NCI-H146 (cell line): ENCODE results near the gene WDR44.
"Not testable (repeated sequence)": the region's sequence is repeated elsewhere in the genome, so short reads cannot be mapped to it uniquely, and the experiment has no call there.

Experiments
- DNase-seq: peaks from one replicate; lab custom pipeline; 2025; lab: John Stamatoyannopoulos, UW

Gene WDR44

DNA sequence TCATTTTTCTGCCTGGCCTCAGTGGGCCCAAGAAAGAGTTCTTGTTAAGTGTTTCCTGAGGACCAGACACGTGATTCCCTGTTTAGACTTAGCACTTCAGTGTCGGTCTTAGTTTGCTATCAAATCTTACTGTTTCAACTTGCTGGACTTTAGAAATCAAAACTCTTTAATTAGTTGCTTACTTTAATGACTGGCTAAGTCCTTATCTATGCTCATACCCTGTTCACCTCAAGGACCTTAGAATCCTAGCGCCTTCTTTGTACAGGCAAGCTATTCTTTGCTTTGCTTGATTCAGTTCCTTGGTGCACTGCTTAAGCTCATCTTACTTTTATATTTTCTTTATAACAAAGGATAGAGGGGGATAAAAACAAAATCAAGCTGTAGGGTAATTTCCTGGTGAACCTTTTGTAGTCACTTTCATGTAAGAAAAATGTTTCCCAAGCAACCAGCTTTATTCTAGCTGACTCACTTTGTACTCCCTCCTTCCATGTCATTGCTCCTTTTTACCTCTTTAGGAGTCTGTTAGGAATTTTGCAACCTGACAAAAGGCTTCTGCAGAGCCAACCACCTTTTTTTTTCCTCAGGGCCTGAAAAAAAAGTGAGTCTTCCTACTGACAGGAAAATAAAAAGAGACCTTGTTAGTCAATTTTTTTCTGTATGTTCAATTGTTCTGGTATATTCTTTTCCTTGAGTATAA lies 14.7 kb downstream of the WDR44 start:
- DNase-seq: no peak

DNA sequence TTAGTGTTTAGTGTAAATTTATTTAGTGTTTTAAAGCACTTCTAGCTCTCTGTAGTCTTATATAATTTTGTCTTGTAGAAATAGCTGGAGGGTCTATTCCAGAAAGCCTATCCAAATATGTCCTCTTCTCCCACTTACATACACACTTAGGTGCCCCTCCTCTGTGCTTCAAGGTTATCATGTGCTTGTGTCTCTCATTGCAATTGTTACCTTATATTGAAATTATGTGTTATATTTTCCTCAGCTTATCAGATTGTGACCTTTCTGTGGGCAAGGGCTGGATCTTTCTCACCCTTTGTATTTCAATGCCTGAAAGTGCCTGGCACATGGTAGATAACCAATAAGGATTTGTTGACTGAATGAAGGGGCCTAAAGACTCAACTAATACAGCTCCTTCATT lies 18.4 kb downstream of the WDR44 start:
- no peak for DNase-seq

DNA sequence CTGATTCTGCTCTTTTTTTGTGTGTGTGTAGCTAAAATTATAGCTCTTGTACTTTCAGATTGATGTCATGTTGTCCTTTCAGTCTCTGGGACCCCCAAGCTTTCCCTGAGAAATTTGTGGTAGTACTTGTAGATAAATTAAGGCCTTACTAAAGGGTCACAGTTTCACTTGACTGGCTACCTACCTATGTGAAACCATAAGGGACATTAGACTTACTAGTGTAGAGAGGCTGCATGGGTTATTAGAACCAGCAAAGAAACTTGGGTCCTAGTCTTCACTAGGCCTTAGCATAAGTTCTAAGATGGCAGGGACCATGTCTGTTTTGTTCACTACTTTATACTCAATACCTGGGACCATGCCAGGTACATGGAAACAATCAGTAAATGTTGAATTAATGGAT lies 21.4 kb downstream of the WDR44 start:
- DNase-seq: no peak

DNA sequence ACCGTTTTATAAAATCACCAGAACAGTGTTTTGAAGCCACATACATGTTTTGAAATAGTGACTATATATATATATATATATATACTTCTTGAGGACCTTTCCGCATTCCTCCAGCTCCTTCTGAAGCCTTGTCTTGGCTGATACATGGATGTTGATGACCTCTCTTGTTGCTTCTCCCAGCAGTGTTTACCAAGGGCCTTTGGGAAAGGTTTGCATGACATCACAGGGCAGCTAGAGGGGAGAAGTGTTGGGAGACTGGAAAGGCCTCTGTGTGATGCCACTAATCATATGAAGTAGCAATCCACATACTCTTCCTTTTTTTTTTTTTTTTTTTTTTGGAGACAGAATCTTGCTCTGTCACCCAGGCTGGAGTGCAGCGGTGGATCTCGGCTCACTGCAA lies 22.5 kb downstream of the WDR44 start:
- DNase-seq: no peak

DNA sequence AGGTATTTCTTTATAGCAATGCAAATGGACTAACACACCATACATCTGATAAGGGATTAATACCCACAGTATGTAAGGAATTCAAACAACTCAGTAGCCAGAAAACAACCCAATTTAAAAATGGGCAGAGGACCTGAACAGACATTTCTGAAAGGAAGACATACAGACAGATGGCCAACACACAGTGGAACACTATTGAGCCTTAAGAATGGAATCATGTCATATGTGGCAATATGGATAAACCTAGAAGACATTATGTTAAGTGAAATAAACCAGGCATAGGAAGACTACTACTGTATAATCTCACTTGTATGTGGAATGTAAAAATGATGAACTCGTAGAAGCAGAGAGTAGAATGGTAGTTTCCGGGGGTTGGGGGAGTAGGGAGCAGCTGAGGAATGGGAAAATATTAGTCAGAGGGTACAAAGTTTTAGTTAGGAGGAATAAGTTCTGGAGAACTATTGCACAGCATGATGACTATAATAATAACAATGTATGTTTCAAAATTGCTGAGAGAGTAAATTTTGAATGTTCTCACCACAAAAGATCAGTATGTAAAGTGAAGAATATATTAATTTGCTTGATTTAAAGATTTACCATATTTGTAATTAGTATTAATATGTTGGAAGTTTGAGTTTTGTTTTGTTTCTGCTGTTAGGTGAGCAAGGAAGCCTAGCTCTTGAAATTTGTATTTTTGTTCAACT lies 25.2 kb downstream of the WDR44 start:
- no peak for DNase-seq

DNA sequence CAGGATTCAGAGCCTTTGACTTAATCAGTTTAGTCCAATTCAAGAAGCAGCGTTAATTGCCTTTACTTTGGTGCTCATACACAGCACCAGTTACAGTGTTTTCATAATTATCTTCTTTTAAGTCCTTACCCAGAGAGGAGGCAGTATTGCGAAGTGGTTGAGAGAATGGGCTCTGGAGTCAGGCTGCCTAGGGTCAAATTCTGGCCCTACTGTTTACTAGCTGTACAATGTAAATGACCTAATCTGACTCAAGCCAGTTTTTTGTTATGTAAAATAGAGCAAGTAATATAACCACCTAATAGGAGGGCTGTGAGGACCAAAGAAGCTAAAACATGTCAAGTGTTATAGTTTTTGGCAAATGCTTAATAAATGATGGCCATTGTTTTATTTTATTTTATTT lies 27.6 kb downstream of the WDR44 start:
- DNase-seq: peak; percentile 25

DNA sequence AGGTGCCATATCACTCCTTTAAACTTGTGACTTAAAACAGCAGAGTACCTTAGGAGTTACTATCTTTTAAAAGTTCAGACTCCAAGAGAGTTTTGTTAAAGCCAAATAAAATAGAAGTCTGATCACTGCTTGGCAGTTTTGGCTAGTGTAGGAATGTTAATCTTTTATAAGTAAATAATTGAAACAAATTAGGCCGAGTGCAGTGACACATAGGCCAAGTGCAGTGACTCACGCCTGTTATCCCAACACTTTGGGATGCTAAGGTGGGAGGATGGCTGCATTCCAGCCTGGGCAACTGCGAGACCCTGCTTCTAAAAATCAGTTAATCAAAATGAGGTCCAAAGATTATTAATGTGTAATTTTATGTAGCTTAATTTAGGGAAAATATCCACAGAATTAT lies 37.2 kb downstream of the WDR44 start:
- no peak for DNase-seq

DNA sequence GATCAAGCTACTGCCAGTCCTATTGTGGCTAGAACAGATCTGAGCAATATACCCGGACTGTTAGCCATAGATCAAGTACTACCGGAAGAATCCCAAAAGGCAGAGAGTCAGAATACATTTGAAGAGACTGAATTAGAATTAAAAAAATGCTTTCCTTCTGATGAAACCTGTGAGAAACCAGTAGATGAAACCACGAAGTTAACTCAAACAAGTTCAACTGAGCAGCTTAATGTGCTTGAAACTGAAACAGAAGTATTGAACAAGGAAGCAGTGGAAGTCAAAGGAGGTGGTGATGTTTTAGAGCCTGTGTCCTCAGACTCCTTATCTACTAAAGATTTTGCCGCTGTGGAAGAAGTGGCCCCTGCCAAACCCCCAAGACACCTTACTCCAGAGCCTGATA lies 46.8 kb downstream of the WDR44 start:
- no peak for DNase-seq

DNA sequence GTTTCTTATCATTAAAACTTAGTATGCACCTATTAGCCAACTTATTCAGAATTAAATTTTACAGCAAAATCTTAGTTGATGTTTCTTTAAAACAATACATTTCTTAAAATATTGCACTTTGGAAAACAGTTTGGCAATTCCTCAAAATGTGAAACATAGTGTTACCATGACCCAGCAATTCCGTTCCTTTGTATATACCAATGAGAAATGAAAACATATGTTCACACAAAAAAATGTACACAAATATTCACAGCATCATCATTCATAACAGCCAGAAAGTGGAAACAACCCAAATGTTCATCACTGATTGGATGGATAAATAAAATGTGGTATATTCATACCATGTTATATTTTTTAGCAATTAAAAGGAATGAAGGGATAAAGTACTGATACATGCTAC lies 50.2 kb downstream of the WDR44 start:
- DNase-seq: no peak

DNA sequence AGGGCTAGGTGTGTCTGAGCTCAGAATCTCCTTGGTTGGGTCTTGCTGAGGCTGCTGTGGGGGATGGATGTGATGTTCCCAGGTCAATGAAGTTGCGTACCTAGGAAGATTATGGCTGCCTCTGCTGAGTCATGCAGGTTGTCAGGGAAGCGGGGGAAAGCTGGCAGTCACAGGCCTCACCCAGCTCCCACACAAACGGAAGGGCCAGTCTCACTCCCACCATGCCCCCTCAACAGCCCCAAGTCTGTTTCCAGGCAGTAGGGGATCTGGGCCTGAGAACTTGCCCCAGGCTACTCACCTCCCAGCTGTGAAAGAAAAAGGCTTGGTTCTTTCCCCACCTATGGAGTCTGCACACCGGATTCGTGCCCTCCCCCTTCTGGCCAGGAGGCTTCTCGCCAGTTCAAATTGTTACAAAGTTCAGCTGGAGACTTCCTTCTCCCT lies 72.9 kb downstream of the WDR44 start:
- no peak for DNase-seq

DNA sequence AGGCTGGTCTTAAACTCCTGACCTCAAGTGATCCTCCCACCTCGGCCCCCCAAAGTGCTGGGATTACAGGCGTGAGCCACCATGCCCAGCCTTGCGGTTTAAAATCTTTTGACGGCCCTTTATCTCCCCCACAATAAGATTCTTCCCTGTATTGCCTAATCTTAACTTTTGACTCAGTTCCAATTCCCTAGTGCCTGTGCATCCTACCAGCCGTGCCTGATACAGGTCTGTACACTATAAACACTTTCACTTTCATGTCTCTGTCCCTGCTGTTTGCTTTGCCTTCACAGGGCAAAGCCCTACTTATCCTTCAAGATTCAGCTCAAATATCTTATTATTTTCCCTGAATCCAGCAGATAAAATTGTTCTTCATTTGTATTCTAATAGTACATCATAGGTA lies 74.6 kb downstream of the WDR44 start:
- no peak for DNase-seq

DNA sequence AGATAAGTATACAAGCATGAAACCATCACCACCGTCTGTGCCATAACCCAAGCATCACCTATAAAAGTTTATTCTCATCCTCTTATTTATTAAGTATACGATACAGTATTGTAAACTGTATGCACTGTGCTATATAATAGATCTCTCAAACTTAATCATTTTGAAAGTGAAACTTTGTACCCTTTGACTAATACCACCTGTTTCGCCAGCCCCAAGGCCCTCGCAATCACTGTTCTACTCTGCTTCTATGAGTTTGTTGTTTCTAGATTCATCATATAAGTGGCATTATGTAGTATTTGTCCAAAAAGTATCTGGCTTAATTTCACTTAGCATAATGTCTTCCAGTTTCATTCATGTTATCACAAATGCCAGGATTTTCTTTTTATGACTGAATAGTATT lies 77.7 kb downstream of the WDR44 start:
- no peak for DNase-seq

DNA sequence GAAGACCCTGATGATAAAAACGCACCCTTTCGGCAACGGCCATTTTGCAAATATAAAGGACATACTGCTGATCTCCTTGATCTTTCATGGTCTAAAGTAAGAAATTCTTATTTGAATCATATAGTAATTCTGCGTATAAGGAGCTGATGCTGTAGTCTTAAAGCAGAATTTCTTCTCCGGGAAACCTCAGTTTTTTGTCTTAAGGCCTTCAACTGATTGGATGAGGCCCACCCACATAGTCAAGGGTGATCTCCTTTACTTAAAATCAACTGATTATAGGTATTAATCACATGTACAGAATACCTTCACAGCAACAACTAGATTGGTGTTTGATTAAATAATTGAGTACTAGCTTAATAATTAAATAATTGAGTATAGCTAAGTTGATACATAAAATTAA lies 86.9 kb downstream of the WDR44 start:
- no peak for DNase-seq

DNA sequence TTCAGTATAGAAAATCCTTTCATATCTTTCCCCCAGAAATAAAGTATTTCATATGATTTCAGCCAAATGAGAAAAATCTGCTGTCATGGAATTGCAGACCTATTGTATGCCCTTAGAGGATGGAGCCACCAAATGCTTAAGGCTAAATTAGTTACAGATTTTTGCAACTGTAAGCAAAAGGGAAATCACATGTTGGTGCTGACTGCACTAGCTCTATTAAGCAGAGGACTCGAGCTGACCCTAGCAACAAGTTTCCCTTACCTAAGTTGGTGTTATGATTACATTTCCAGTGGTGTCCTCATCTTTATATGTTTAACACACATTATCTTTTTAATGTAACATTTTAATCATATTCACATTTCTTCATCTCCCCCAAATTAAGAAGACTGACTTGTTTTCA lies 91.4 kb downstream of the WDR44 start:
- DNase-seq: no peak

DNA sequence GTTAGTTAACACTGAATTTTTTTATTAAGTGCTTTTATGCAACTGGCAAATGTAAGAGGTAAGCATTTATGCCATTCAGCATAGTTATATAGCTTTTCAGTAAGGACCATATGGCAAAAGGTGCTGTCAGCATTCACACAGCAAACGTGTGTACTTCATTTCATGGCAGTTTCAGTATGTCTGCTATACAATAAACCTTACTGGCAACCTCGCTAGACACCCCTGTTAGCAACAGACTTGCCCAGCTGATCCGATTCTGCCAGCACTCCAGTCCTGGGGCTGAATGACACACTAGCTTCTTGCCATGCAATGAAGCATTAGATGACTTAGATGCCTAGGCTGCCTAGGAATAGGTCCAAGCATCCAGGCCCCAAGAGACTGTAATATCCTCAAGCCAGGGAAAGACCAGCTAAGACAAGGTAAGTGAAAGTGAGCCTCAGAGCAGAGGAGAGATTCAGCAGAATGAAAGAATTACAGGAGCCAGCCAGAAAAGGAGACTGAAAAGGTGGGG lies 102.4 kb downstream of the WDR44 start:
- DNase-seq: no peak

DNA sequence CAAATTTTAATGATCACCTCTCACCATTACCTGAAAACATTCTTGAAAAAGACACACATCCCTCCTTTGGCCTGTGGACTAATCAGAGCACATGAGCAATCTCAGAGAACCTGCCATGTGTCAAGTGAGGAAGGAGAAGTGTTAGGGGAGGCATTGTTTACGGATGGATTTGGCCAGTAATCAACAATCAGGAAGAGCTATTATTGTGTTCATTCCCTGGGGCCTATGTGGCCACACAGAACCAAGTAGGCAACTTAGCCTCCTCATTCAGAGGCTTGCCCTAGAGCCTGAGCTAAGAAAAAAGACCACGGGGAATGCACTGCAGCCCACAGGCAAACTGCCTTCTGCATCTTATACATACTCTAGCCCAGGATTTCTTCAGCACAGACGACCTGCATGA lies 109.1 kb downstream of the WDR44 start:
- DNase-seq: no peak

DNA sequence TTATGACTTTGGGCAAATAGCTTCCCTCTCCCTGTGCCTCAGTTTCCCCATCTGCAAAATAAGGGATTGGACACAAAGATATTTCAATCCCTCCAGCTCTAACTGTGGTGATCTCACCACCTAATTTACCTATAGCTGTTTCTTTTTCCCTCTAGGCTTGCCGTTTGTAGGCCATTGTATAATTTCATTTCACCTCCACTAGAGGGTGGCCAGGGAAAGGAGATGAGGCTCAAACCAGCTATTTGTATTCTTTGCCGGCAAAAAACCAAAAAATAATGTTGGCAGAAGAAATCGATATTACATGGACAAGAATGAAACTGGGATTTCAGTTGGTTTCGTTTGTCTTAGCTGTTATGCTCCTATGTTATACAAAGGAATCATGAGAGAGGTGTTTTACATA lies 113.6 kb downstream of the WDR44 start:
- peak; percentile 64 for DNase-seq

DNA sequence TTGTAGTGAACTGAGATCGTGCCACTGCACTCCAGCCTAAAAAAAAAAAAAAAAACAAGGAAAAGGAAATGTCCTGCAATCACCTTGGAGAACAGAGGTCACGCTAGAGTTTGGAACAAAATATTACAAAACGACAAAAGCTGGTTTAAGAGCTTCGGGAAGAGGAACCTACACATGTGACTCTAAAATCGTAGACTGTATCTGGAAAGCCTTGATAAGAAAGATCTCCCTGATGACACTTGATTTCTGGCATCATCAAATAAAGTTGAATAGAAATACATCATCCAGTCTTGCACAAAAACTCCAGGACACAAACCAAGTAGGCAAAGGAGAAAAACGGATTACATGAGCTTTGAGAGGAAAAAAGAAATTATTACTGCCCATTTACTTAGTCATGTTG lies 118.6 kb downstream of the WDR44 start:
- no peak for DNase-seq

DNA sequence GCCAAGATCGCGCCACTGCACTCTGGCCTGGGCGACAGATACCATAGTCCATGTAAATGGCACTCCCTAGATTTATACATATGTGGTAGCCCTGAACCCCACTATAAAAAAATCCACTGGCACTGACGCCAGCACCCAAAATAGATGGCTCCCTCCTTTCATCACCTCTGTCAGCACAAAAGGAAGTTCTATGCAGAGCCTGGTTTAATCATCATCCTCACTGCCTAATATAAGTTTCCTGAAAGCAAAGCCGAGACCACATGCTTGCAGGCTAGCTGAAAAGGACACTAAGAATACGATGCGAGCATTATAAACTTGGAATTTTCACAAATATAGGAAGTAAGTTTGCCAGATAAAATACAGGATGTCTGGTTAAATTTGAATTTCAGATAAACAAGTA lies 122.2 kb downstream of the WDR44 start:
- DNase-seq: no peak

DNA sequence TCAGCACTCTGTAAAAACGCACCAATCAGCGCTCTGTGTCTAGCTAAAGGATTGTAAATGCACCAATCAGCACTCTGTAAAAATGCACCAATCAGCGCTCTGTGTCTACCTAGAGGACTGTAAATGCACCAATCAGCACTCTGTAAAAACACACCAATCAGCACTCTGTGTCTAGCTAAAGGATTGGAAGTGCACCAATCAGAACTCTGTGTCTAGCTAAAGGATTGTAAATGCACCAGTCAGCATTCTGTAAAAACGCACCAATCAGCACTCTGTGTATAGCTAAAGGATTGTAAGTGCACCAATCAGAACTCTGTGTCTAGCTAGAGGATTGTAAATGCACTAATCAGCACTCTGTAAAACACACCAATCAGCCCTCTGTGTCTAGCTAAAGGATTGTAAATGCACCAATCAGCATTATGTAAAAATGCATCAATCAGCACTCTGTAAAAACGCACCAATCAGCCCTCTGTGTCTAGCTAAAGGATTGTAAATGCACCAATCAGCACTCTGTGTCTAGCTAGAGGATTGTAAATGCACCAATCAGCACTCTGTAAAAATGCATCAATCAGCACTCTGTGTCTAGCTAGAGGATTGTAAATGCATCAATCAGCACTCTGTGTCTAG lies 124.9 kb downstream of the WDR44 start:
- not testable (repeated sequence) for DNase-seq

DNA sequence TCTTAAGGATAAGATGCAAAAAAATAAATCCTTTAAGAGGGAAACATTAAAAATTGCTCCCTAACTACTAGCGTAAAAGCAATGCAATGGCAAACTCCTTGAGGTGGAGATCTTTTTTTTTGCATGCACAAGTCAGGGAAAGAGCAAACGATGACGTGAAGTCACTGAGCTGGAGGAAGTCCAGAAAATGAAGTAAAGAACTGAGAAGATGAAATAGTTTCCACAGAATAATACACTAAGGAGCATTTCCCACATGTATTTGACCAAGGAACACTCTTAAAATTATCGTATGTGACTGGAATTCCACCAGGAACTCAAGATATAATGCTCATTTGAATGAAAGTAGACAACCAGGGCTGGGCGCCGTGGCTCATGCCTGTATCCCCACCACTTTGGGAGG lies 128.7 kb downstream of the WDR44 start:
- DNase-seq: no peak

DNA sequence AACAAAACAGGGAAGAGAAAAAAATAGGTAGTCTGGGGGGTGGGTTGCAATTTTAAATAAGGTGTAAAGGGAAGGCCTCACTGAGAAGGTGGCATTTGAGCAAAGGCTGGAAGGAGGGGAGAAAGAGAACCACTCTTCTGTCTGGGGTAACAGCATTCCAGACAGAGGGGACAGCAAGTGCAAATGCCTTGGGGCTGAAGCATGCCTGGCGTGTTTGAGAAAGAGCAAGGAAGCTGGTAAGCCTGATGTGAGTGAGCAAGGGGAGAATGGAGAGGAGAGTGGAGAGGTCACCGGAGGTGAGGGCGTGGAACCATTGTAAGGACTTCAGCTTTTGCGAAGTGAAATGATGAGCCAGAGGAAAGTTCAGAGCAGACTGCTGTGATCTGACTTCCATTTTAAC lies 130.0 kb downstream of the WDR44 start:
- DNase-seq: no peak

DNA sequence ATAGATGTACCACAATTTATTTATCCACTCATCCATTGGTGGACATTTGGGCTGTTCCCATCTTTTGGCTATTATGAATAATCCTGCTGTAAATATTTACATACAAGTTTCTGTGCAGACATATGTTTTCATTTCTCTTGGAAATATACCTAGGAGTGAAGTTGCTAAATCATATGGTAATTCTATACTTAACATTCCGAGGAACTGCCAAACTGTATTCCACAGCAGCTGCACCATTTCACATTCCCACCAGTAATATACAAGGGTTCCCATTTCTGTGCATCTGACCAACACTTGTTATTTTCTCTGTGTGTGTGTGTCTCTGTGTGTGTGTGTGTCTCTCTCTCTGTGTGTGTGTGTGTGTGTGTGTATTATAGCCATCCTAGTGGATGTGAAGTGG lies 134.3 kb downstream of the WDR44 start:
- DNase-seq: no peak
